ENCODE results near the gene ARID5B.
A peak's percentile ranks its signal among the peaks of the same experiment; 100 is the strongest.

The ARID5B gene

DNA sequence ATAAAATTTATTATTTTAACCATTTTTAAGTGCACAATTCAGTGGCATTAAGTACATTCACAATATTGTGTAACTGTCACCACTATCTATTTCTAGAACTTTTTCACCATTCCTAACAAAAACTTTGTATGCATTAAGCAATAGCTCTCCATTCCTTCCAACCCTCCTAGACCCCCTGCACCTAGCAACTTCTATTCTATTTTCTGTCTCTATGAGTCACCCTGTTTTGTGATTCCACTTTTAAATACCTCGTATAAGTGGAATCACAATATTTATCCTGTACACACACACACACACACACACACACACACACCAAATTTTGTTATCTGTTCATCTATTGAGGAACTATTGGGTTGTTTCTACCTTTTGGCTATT is 89.2 kb downstream of the ARID5B start:
- Histone ChIP-seq H3K4me3 (no peak overlapping the region), H3K27ac (no peak overlapping the region)
- DNase-seq (ENCODE audit: low spot score), result no peak
- TF ChIP-seq, protein P1, sequence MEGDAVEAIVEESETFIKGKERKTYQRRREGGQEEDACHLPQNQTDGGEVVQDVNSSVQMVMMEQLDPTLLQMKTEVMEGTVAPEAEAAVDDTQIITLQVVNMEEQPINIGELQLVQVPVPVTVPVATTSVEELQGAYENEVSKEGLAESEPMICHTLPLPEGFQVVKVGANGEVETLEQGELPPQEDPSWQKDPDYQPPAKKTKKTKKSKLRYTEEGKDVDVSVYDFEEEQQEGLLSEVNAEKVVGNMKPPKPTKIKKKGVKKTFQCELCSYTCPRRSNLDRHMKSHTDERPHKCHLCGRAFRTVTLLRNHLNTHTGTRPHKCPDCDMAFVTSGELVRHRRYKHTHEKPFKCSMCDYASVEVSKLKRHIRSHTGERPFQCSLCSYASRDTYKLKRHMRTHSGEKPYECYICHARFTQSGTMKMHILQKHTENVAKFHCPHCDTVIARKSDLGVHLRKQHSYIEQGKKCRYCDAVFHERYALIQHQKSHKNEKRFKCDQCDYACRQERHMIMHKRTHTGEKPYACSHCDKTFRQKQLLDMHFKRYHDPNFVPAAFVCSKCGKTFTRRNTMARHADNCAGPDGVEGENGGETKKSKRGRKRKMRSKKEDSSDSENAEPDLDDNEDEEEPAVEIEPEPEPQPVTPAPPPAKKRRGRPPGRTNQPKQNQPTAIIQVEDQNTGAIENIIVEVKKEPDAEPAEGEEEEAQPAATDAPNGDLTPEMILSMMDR (IDR thresholded peaks at IDR 0.05), result no peak

DNA sequence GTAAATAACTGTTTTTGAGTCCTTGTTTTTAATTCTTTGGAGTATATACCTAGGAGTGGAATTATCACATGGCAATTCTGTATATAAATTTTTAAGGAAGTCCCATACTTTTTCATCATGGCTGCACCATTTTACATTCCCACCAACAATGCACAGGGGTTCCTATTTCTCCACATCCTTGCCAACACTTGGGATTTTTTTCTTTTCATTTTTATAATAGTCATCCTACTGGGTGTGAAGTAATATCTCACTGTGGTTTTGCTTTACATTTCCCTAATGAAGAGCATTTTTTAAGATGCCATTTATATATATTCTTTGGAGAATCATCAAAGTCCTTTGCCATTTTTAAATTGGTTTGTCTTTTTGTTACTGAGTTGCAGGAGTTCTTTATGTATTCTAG is 89.7 kb downstream of the ARID5B start:
- Histone ChIP-seq H3K27ac (no peak overlapping the region), H3K4me3 (no peak overlapping the region)
- TF ChIP-seq, protein P1 (IDR thresholded peaks at IDR 0.05), result no peak
- no peak for DNase-seq (ENCODE audit: low spot score)

DNA sequence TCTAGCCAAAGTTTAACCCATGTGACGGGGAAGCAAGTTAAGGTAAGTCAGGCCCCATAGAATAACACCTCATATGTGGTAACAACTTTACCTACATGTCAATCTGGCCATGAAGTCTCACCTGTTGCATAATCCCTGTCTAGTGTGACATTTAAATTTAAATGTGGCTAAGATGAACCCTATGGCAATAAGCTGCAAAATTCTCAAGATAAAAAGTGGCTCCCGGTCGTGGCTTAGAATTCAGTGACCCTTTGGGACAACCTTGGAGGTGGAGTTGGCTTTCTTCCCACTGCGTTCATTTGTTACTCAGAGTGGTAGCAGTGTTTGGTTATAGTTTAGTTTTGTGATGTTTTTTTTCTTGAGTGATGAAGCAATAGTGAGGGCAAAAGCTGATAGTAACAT is 90.6 kb downstream of the ARID5B start:
- Histone ChIP-seq H3K27ac (peak overlapping the region; percentile 67 to 90), H3K4me3 (peak overlapping the region; percentile 65)
- no peak for DNase-seq (ENCODE audit: low spot score)
- TF ChIP-seq, protein P1 (IDR thresholded peaks at IDR 0.05), result no peak

DNA sequence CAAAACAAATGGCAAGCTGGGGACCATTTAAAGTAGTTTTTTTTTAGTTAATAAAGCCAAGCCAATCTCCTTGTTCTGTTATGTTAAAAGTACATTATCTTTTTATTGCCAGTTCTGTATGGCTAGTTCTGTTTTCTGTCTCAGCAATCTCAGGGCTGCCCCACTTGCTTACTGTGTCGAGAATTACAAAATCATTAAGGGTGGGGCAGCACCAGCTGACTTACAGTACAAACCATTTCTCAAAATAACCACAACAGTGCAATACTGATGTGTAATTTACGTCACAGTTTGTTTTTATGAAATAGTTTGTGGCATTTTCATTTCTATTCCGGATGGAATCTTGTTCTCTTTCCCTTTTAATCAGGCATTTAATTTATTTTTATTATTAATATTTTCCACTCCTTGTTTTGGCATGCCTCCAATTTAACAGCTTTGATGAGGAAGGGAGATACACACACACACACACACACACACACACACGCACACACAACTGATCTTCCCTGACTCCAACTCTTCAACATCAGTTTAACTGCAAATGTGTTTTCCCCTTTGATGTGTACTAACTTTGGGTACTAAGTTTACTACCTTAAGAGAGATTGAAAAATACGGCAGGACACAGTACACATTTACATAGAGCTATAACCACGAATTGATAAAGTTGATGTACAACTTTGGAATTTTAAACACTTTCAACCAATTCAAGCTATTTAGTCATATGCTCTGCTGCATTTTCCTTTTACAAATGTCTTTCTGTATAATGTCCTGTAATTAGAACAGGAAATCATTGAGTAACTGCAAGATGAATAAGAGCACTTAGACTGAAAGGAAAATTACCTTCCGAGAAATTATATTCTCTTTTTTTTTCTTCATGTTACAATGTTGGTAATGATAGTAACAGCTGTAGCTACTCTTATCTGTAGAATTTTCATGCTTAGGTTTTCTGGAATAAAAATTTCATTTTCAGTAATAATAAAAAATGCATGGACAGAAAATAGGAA is 91.5 kb downstream of the ARID5B start:
- TF ChIP-seq, protein P1 (IDR thresholded peaks at IDR 0.05), result no peak
- Histone ChIP-seq H3K4me3 (peak overlapping the region; percentile 65), H3K27ac (peak overlapping the region; percentile 67 to 90)
- peak; percentile 81 for DNase-seq (ENCODE audit: low spot score)

DNA sequence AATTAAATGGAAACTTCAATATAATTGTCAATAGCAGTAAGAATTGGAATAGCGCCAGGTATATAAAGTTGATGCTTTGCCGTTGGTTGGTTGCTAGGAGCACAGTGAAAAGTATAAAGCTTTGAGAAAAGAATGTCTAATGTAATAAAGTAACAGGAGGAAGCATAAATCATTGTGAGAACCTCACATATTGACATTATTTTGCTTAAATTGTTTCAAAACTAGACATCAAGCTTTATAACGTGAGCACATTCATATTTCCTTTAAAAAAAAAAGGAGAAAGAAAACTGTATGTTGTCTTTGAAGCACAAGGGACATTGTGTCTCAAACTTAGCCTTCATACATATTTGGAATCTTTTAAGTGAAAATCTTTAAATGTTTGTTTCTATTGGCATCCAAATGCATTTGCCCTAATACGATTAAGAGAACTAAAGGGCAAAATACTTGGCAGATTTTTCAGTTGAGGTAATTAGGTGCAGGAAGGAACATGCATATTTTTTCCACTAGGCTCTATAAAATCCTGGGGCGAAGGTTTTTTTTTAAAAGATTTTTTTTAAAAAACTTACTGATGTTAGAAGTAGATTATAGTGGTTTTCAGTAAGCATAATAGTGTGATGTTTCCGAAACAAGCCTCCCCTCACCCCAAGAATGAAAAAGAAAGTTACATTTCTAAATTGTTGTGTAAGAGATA is 92.4 kb downstream of the ARID5B start:
- H3K4me3 ChIP-seq, result peak overlapping the region; percentile 5
- peak overlapping the region; percentile 67 to 90 for H3K27ac ChIP-seq
- TF ChIP-seq, protein P1 (IDR thresholded peaks at IDR 0.05), result no peak
- no peak for DNase-seq (ENCODE audit: low spot score)

DNA sequence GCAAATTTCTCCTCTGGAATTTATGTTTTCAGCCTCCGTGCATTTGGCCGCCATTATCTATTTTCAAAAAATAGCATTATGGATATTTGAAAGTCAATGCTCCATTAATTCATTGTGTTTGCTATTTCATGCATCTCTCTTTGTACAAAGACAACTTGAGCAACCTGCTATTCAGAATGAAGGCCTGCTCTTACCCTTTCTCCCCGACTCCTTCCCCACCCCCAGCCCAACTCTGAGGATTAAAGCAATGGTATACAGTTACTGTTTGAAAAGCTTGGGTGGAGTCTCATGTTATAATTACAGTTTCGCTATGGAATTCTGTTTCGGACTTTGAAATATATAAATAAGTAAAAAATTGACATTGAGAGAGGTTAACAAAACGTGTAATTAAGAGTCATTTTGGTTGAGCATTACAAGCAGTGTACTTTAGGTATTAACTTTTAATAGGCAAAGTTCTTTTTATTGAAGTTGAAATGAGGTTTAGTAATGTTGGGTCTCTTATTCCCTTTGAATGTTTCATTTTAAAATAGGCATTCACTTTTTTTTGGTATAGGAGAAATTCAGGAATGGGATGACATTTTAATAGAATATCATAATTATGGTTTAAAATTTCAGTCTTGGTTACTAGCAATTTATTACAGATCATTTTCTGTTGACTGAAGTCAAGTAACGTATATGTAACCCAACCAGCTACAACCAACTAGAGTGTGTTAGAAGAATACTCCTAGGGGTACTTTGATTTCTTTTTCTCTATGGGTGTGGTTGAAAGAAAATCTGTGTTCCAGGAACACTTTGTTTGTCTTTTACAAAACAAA is 93.1 kb downstream of the ARID5B start:
- TF ChIP-seq, protein P1 (IDR thresholded peaks at IDR 0.05), result no peak
- peak overlapping the region; percentile 67 to 69 for H3K27ac ChIP-seq
- no peak for DNase-seq (ENCODE audit: low spot score)
- H3K4me3 ChIP-seq, result no peak overlapping the region
